Left cardiac atrium (tissue), 4 donors: ENCODE results near the gene CDK4. TPM values are rescaled to one million over a fixed set of nuclear protein-coding genes. Genes with fewer than 3 reads are reported as not detected.

Source experiments
- ATAC-seq, 2 donors: fragments of 200-7000 bp; cut with Tn5 transposase; one replicate each; pipeline ENCODE4 v1.9.1; 2020; ENCODE audit warnings: mild to moderate bottlenecking in 2 of 2, moderate library complexity in 2 of 2
- DNase-seq: peaks from one replicate; pipeline ENCODE4 v3.0.0-alpha.2; 2020
- intact Hi-C, 2 donors: fragments of 100-400 bp; cut with DNase I; formaldehyde crosslinking; loops; one replicate each; pipeline versions ENCODE4 v1.14.1 to v1.15.1; 2022 to 2023
- long read RNA-seq: library from polyadenylated mRNA; unstranded; transcript quantifications from one replicate; pipeline ENCODE4 v2.0.0, GENCODE V29; 2021
- total RNA-seq, 2 donors: library from RNA; stranded (reverse); fragmentation: NEBNext Ultra II Directional; extraction: Animal tissue kit (Norgen Biotek cat#: 25700); gene quantifications; one replicate each; pipeline ENCODE4 v1.2.1, GENCODE V29; 2021
- donor health status: DM: no; HTN: yes; CAD: no.
- donor health status: DM: no; HTN: yes; CAD: no; lungs with severe emphysema.
- donor health status: DM: yes; HTN: yes; CAD: no.
- donor health status: Dilated cardiomyopathy.

The CDK4 gene
- total RNA-seq = 10 to 100 TPM; 45.2 to 62.0 TPM
- long read RNA-seq, transcript CDK4-201 (8 exons, 2,076 nt) = major isoform, 67 of 73 reads
- long read RNA-seq, partial matches to known transcripts = 2 of 73 reads
- long read RNA-seq, other reads (novel, unspliced or antisense) = 2 of 73 reads

- peak; percentile 99 for DNase-seq
- ATAC-seq = peak; percentile 92 to 93
- intact Hi-C loops = no loop called here
Observed at GRCh38 chr12:57751788-57752667, at the start of gene CDK4. Gene CDK4 (minus strand): TSS chr12:57752310. CDS start chr12:57751717, 593 bp downstream.

DNA sequence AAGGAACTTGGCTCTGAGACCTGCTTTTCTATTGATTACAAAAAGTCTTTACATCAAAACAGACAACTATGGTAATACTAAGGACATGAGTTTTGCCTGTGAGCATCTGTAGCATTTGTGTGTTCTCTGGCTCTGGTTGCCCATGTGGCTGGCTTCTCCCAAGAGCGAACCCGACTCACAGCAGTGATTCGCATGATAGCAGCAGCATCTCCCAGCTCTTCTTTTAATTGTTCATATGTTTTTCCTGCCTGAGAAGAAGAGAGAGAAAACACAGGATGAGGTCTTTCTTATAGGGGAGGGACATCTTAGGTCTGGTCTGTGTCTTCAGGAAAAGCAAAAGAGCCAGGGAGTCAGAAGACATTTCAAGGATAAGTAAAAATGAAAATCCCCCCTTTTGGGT lies 48.9 kb upstream of the CDK4 start:
- ATAC-seq = no peak
- intact Hi-C loops = no loop called here
- no peak for DNase-seq

DNA sequence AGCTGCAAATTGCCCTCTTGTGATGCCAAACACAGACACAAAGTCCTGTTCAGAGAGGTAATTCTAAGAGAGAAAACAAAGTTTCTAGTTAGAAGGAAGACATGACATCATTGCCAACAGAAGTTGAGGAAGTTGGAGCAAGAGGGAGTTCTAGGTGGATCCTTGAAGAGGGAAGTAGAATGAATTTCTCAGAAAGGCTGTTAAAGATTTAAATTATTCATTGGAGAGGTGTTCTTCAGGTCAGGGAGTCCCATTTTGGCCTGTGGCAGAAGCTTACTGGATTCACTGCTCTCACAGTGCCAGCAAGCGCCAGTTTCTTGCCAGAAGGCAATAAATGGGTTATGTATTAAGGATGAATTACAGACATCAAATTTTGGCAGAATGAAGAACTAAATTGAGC lies 45.8 kb upstream of the CDK4 start:
- intact Hi-C loops = no loop called here
- ATAC-seq = no peak

DNA sequence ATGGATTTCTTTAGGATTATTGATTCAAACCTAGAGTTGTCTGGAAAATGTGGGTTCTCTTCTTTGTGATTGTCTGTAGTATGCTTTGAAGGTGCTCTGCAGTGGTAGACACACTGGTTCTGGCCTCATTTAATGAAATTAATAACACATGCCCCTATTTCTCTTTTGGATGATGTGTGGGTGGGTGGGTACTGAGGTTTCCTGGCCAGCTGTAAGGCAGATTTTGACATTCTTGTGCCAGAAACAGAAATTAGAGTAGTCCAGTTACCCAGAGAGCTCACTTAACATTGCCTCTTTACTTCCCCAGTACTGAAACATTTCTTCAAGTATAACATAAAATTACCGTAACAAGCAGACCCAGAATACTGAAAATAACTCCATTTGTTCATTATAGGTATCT lies 44.9 kb upstream of the CDK4 start:
- DNase-seq (no peak), ATAC-seq (no peak)
- intact Hi-C loops = no loop called here

More for the DNA sequence above, 45.8 kb upstream of the CDK4 start:
- no peak for DNase-seq

- ATAC-seq (no peak), DNase-seq (no peak)
- intact Hi-C loops = no loop called here
Observed at GRCh38 chr12:57795354-57795753, 43.2 kb upstream of the CDK4 start.

DNA sequence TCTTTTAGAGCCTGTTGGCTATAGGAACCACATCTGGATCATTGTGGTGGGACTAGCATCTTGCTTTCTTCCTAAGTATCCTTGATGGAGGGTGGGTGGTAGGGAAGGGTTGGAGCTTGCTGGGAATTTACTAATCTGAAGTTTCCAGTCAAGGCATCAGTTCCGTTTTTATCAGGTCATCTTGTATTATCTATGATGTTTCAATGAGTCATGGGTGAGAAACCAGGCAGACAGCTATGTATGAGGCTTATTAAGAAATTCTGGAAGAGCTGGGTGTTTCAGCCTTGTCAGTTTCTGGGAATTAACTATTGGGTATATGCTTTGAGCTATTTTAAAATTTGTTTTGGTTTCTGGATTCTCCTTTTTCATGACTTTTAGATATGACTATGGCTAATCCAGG lies 41.8 kb upstream of the CDK4 start:
- ATAC-seq (peak in 1 of 2 donors; percentile 86), DNase-seq (no peak)
- intact Hi-C loops = no loop called here

DNA sequence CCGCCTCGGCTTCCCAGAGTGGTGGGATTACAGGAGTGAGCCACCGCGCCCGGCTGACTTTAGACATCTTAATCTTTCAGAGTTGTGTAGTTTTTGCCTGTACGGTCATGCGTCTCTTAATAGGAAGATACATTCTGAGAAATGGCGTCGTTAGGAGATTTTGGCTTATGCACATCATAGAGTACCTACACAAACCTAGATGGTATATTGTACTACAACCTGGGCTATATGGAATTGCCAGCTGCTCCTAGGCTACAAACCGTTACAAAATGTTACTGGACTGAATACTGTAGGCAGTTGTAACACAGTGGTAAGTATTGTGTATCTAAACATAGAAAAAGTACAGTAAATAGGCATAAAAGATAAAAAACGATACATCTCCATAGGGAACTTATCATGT lies 31.8 kb upstream of the CDK4 start:
- no peak for ATAC-seq
- intact Hi-C loops = no loop called here

DNA sequence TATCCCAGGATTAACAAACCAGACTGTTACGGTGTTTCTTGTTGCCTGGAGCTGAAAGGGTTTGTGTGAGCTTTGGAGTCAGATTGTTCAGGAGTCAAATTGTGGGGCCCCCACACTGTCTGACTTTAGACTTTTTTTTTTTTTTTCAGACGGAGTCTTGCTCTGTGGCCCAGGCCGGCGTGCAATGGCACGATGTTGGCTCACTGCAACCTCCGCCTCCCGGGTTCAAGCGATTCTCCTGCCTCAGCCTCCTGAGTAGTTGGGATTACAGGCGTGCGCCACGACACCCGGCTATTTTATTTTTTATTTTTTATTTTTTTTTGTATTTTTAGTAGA lies 31.3 kb upstream of the CDK4 start:
- no peak for ATAC-seq
- intact Hi-C loops = no loop called here

More for the DNA sequence above, 31.8 kb upstream of the CDK4 start:
- no peak for DNase-seq

GRCh38 chr12:57782608-57783465 lies 30.7 kb upstream of the CDK4 start, which contains the start of gene TSFM:
Gene TSFM (plus strand): TSS chr12:57782787. CDS start chr12:57782802, 15 bp downstream.
- intact Hi-C loops = no loop called here
- peak; percentile 85 to 98 for ATAC-seq

More for the DNA sequence above, 31.3 kb upstream of the CDK4 start:
- no peak for DNase-seq

GRCh38 chr12:57782243-57782607 lies 30.1 kb upstream of the CDK4 start:
- intact Hi-C loops = no loop called here
- DNase-seq (no peak), ATAC-seq (no peak)

More at GRCh38 chr12:57782608-57783465, 30.7 kb upstream of the CDK4 start, which contains the start of gene TSFM:
- peak; percentile 97 for DNase-seq

- no peak for ATAC-seq
- intact Hi-C loops = no loop called here
- no peak for DNase-seq
Observed at GRCh38 chr12:57781801-57782200, 29.7 kb upstream of the CDK4 start.

GRCh38 chr12:57781244-57781643 lies 29.1 kb upstream of the CDK4 start:
- intact Hi-C loops = no loop called here
- ATAC-seq (no peak), DNase-seq (no peak)

DNA sequence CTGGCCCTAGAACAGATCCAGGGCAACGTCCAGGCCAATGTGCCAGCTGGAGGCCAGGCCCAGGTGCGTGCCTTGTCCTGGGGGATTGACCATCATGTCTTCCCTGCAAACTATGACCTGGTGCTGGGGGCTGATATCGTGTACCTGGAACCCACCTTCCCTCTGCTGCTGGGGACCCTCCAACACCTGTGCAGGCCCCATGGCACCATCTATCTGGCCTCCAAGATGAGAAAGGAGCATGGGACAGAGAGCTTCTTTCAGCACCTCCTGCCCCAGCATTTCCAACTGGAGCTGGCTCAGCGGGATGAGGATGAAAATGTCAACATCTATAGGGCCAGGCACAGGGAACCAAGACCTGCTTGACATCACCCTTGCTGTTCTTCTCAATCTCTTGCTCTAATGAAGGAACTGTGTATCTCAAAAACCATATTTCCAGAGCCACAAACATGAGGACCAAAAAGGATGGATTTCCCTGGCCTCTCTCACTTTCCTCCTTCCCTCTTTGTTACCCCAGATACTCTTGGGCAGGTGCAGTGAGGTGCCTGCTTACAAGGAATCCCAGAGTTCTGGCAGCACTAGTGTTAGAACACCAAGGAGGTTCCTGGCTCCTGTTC lies 28.3 kb upstream of the CDK4 start:
- intact Hi-C loops = no loop called here
- DNase-seq (no peak), ATAC-seq (no peak)

GRCh38 chr12:57779736-57780135 lies 27.6 kb upstream of the CDK4 start:
- ATAC-seq (no peak), DNase-seq (no peak)
- intact Hi-C loops = no loop called here

DNA sequence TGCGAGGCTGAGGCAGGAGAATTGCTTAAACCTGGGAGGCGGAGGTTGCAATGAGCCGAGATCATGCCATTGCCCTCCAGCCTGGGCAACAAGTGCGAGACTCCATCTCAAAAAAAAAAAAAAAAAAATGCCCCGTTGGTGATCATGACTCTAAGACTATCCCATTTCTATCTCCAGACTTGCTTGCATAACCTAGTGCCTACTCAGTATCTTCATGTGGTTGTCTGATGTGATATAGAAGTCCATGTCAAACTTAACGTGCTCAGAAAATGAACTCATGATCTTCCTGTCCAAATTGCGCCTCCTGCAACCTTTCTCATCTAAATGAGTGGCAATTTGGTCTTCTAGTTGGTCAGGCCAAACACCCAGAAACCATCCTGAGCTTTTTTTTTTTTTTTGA lies 25.8 kb upstream of the CDK4 start:
- intact Hi-C loops = no loop called here
- ATAC-seq (no peak), DNase-seq (no peak)

DNA sequence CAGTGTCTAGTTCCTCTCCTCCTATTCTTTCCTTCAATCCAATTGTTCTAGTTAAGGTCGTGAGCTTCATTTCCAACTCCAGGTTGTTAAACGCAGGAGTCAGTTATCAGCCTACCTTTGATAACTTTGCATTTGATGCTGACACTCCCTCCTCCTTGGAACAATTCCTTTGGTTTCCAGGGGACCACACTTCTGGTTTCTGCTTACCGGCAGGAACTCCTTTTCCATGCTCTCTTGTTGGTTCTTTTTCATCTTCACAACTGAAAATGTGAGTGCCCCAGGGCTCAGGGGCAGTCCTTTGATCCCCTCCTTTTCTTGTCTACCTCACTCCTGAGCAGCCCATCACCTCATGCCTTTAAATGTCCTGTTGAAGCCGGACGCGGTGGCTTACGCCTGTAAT lies 25.3 kb upstream of the CDK4 start:
- DNase-seq (no peak), ATAC-seq (no peak)
- intact Hi-C loops = no loop called here

GRCh38 chr12:57776247-57776587 lies 24.1 kb upstream of the CDK4 start:
- ATAC-seq (no peak), DNase-seq (no peak)
- intact Hi-C loops = no loop called here

DNA sequence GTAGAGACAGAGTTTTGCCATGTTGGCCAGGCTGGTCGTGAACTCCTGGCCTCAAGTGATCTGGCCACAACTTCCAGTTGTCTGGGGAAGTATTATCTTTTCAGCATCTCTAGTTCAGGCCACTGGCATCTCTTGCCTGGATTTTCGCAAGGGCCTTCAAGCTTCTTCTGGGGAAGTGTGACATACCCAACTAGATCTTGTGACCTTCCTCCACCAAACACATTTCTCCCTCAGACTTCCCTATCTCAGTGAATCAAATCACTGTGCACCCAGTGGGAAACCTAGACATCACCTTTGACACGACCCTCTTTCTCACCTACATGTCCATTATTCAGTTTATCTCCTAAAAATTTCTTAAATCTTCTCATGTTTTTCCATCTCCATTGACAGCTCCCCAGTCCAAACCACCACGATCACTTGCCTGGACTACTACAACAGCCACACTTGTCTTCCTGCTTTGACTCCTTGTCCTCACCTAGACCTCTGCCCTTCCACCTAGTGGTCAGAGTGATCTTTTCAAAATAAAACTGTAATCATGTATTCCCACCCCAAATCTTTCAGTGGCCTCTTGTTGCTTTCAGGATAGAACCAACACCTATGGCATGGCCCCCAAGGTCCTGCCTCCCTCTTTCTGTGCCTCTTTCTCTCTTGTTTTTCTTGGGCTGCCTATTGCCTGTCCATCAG lies 23.6 kb upstream of the CDK4 start:
- DNase-seq = no peak
- intact Hi-C loops = no loop called here
- no peak for ATAC-seq

DNA sequence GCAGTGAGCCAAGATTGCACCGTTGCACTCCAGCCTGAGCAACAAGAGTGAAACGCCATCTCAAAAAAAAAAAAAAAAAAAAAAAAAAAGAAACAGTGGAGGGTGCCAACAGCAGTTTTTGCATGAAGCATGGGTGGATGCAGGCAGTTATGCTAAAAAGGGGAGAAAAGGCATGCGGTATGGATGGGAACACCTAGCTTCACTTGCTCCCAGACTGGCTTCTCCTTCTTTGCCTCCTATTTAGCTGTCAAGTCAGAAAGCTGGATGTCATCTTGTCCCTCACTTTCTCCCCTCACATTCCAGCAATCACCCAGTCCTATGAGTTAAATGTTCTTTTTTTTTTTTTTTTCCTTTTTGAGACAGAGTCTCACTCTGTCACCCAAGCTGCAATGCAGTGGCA lies 22.9 kb upstream of the CDK4 start:
- ATAC-seq (no peak), DNase-seq (no peak)
- intact Hi-C loops = no loop called here
